Measurements from ENCODE around the gene OCA2.

Gene OCA2

GRCh38 chr15:27933562-27933961, 165.6 kb downstream of the OCA2 start:
- DNase-seq = no peak

- DNase-seq = no peak
These were observed 166.5 kb downstream of the OCA2 start for GRCh38 chr15:27932600-27932999.

- DNase-seq = no peak
These were observed 170.7 kb downstream of the OCA2 start for GRCh38 chr15:27928386-27928785.

- no peak for DNase-seq
These were observed 186.8 kb downstream of the OCA2 start for GRCh38 chr15:27912283-27912682.

GRCh38 chr15:27906802-27907201, 192.3 kb downstream of the OCA2 start:
- no peak for DNase-seq

- DNase-seq = no peak
These were observed 195.7 kb downstream of the OCA2 start for GRCh38 chr15:27903405-27903804.

GRCh38 chr15:27902680-27903385, 196.3 kb downstream of the OCA2 start:
- DNase-seq = no peak

- no peak for DNase-seq
These were observed 199.4 kb downstream of the OCA2 start for GRCh38 chr15:27899583-27900285.

- no peak for DNase-seq
These were observed 201.6 kb downstream of the OCA2 start for GRCh38 chr15:27897481-27897880.

- no peak for DNase-seq
These were observed 204.5 kb downstream of the OCA2 start for GRCh38 chr15:27894645-27895044.

GRCh38 chr15:27889258-27889657, 209.9 kb downstream of the OCA2 start:
- no peak for DNase-seq

GRCh38 chr15:27885201-27885600, 213.9 kb downstream of the OCA2 start:
- DNase-seq = no peak

- DNase-seq = no peak
These were observed 214.4 kb downstream of the OCA2 start for GRCh38 chr15:27884726-27885125.

GRCh38 chr15:27878841-27879240, 220.3 kb downstream of the OCA2 start:
- no peak for DNase-seq

- no peak for DNase-seq
These were observed 225.3 kb downstream of the OCA2 start for GRCh38 chr15:27873828-27874227.

GRCh38 chr15:27873039-27873438, 226.1 kb downstream of the OCA2 start:
- DNase-seq = no peak

- DNase-seq = no peak
These were observed 226.8 kb downstream of the OCA2 start for GRCh38 chr15:27872355-27872754.

GRCh38 chr15:27871902-27872260, 227.2 kb downstream of the OCA2 start:
- no peak for DNase-seq

GRCh38 chr15:27871078-27871901, 227.8 kb downstream of the OCA2 start:
- no peak for DNase-seq

GRCh38 chr15:27870320-27870719, 228.8 kb downstream of the OCA2 start:
- DNase-seq = no peak

- no peak for DNase-seq
These were observed 229.3 kb downstream of the OCA2 start for GRCh38 chr15:27869697-27870281.

GRCh38 chr15:27868828-27869404, 230.2 kb downstream of the OCA2 start:
- no peak for DNase-seq

- DNase-seq = no peak
These were observed 231.3 kb downstream of the OCA2 start for GRCh38 chr15:27867861-27868260.
